GM12878 (cell line): ENCODE results near the gene ZBTB37. TPM values are rescaled to one million over a fixed set of nuclear protein-coding genes. Genes with fewer than 3 reads are reported as not detected.

Source experiments
- ATAC-seq: fragments of 200-7000 bp; cut with Tn5 transposase; 3 replicates; pipeline ENCODE4 v1.9.1; 2020; ENCODE audit warnings: mild to moderate bottlenecking, moderate library complexity
- BruUV-seq: library from RNA; stranded (reverse); fragments of 400-500 nt; replicated peaks from 2 replicates; lab custom pipeline; 2021; lab: Mats Ljungman, UMichigan
- CTCF ChIA-PET: fragments of 300-600 bp; sonication (Branson Sonifier 250); formaldehyde crosslinking; extraction: SDS; loops from one replicate; lab custom pipeline; 2021; ENCODE audit warnings: inconsistent platforms; lab: Yijun Ruan, JAX
- POLR2A ChIA-PET: fragments of 350-600 bp; formaldehyde crosslinking; extraction: SDS; loops from one replicate; lab custom pipeline; 2021; ENCODE audit warnings: inconsistent platforms; lab: Charles Lee
- RAD21 ChIA-PET: fragments of 300-600 bp; sonication (Branson Sonifier 250); formaldehyde crosslinking; loops from one replicate; lab custom pipeline; 2023; ENCODE audit warnings: antibody characterized with exemption; ENCODE audit not compliant: unreplicated experiment; lab: Charles Lee
- SMC1A ChIA-PET: fragments of 300-600 bp; sonication (Branson Sonifier 250); formaldehyde crosslinking; loops from one replicate; lab custom pipeline; 2023; ENCODE audit not compliant: unreplicated experiment, uncharacterized antibody; lab: Charles Lee
- DNase-seq: peaks from one replicate; pipeline ENCODE4 v3.0.0-alpha.2; 2011; ENCODE audit warnings: low read depth, low spot score
- FAIRE-seq: peaks from 3 replicates; lab custom pipeline; 2011; peaks lifted over from hg19 to GRCh38; lab: Jason Lieb, UNC
- H2AFZ ChIP-seq: 2 replicates; pipeline ENCODE4 v1.6.0; 2011; ENCODE audit warnings: low read depth, low read length, control low read depth; ENCODE audit not compliant: control insufficient read depth
- H3K27ac ChIP-seq: 2 replicates; pipeline ENCODE4 v1.5.1; 2011; ENCODE audit warnings: control low read depth; ENCODE audit not compliant: control insufficient read depth, insufficient read depth
- H3K27me3 ChIP-seq, 2 experiments: replicated peaks in 1 of 2; 2 replicates each; pipeline versions ENCODE4 v1.6.0 to v1.6.1; 2011; ENCODE audit warnings: low read length in 1 of 2; ENCODE audit not compliant: control insufficient read depth in 2 of 2, insufficient read depth in 2 of 2
- H3K36me3 ChIP-seq, 2 experiments: 2 replicates each; pipeline ENCODE4 v1.5.1; 2011; ENCODE audit warnings: low read length in 1 of 2; ENCODE audit not compliant: control insufficient read depth in 2 of 2, insufficient read depth in 2 of 2
- H3K4me1 ChIP-seq: 2 replicates; pipeline ENCODE4 v1.6.1; 2011; ENCODE audit warnings: mild to moderate bottlenecking, low read length, moderate library complexity, mixed read lengths; ENCODE audit not compliant: control insufficient read depth, insufficient read depth
- H3K4me2 ChIP-seq: 2 replicates; pipeline ENCODE4 v1.6.0; 2011; ENCODE audit warnings: control low read depth; ENCODE audit not compliant: control insufficient read depth, insufficient read depth
- H3K4me3 ChIP-seq: fragments of 200-600 bp; sonication (generic); 2 replicates; pipeline ENCODE4 v1.5.1; 2016
- H3K79me2 ChIP-seq: 2 replicates; pipeline ENCODE4 v1.6.0; 2011; ENCODE audit warnings: low read length; ENCODE audit not compliant: control insufficient read depth, insufficient read depth
- H3K9ac ChIP-seq: 2 replicates; pipeline ENCODE4 v1.8.0; 2011; ENCODE audit warnings: low read length, control low read depth, mixed read lengths; ENCODE audit not compliant: control insufficient read depth, insufficient read depth
- H3K9me3 ChIP-seq: replicated peaks from 3 replicates; pipeline ENCODE4 v1.5.1; 2011; ENCODE audit warnings: mild to moderate bottlenecking, low read length; ENCODE audit not compliant: control insufficient read depth, insufficient read depth
- H4K20me1 ChIP-seq: 2 replicates; pipeline ENCODE4 v1.6.0; 2011; ENCODE audit not compliant: control insufficient read depth, insufficient read depth
- ATF7 ChIP-seq: fragments of 450-650 bp; IDR thresholded peaks from 2 replicates; pipeline ENCODE4 v1.6.1; 2016; ENCODE audit warnings: low read depth, mild to moderate bottlenecking
- CBFB ChIP-seq: IDR thresholded peaks from 2 replicates; pipeline ENCODE4 v1.6.1; 2016; ENCODE audit warnings: antibody characterized with exemption, low read depth
- CEBPB ChIP-seq, 2 experiments: fragments of 150-350 bp in 1 of 2; IDR thresholded peaks; 2 replicates each; pipeline ENCODE4 v1.6.1; 2012 to 2014; ENCODE audit warnings: low read depth in 2 of 2, low read length in 2 of 2, borderline replicate concordance in 1 of 2, inconsistent platforms in 1 of 2
- CHD2 ChIP-seq: IDR thresholded peaks from 2 replicates; pipeline ENCODE4 v1.6.1; 2011; ENCODE audit warnings: low read depth, low read length, improper control_type of control experiment, borderline replicate concordance
- FOXM1 ChIP-seq: IDR thresholded peaks from 2 replicates; pipeline ENCODE4 v1.6.1; 2012; ENCODE audit warnings: low read depth, mild to moderate bottlenecking, inconsistent platforms, low read length, moderate library complexity
- NR2C2 ChIP-seq: IDR thresholded peaks from 2 replicates; pipeline ENCODE4 v1.6.1; 2011; ENCODE audit warnings: borderline replicate concordance, low read depth; ENCODE audit not compliant: control insufficient read depth, insufficient read length
- RB1 ChIP-seq: fragments of 450-650 bp; formaldehyde crosslinking; IDR thresholded peaks from 2 replicates; pipeline ENCODE4 v1.6.1; 2017; ENCODE audit warnings: mild to moderate bottlenecking, borderline replicate concordance
- SUZ12 ChIP-seq: fragments of 200-600 bp; sonication (generic); IDR thresholded peaks from one replicate; pipeline ENCODE4 v1.6.1; 2018; ENCODE audit warnings: antibody characterized with exemption, mild to moderate bottlenecking; ENCODE audit not compliant: unreplicated experiment
- TCF12 ChIP-seq: IDR thresholded peaks from 2 replicates; pipeline ENCODE4 v1.6.1; 2011; ENCODE audit warnings: low read depth, mild to moderate bottlenecking, low read length
- WGBS: methylation state at CpG from one replicate; pipeline ENCODE4 v1.1.6; 2016; ENCODE audit warnings: low lambda C conversion rate; ENCODE audit not compliant: insufficient replicate concordance, insufficient coverage; ENCODE audit errors: missing lambda C conversion rate; 5-methylcytosine and 5-hydroxymethylcytosine counted together
- in situ Hi-C: fragments of 300-500 bp; cut with MboI; formaldehyde crosslinking; loops from 9 replicates; pipeline ENCODE4 v1.14.3; 2018; ENCODE audit warnings: mixed read lengths
- intact Hi-C: fragments of 100-400 bp; cut with micrococcal nuclease; formaldehyde crosslinking; loops from one replicate; pipeline ENCODE4 v1.14.2; 2022; ENCODE audit not compliant: unreplicated experiment
- polyA plus RNA-seq, 11 experiments: library from polyadenylated mRNA; depleted of rRNA in 4 of 11; unstranded in 6 of 11; stranded (reverse) in 5 of 11; fragments of >200 nt; fragmentation: Nextera tagmentation in 4 of 11; fragmentation: Illumina TruSeq in 1 of 11; extraction: Ambion mirVana in 4 of 11; extraction: Trizol in 1 of 11; gene quantifications; 1 replicate in 1 of 11; 2 replicates in 10 of 11; pipeline versions ENCODE4 v1.2.1 to v1.2.3, GENCODE V29; 2011 to 2016; ENCODE audit warnings: inconsistent platforms in 2 of 11, missing spikeins in 2 of 11, low read depth in 1 of 11
- total RNA-seq, 4 experiments: library from RNA; depleted of rRNA in 3 of 4; stranded (reverse); fragments of >200 nt in 3 of 4; fragmentation: Illumina TruSeq in 1 of 4; extraction: Trizol in 1 of 4; gene quantifications; 2 replicates each; pipeline versions ENCODE4 v1.2.1 to v1.2.3, GENCODE V29; 2013 to 2021
- TF ChIP-seq, protein P1 (sequence below): fragments of 450-650 bp; IDR thresholded peaks from 2 replicates; pipeline ENCODE4 v1.6.1; 2018; ENCODE audit warnings: mild to moderate bottlenecking, low read depth, moderate library complexity; ENCODE audit not compliant: partially characterized antibody

The ZBTB37 gene
- total and polyA plus RNA-seq, 10 of the 15 experiments (the other 5 are each of a cell fraction or from before 2014, with no cell fraction given): 0.16 to 5.7 (median 1.9) TPM

DNA sequence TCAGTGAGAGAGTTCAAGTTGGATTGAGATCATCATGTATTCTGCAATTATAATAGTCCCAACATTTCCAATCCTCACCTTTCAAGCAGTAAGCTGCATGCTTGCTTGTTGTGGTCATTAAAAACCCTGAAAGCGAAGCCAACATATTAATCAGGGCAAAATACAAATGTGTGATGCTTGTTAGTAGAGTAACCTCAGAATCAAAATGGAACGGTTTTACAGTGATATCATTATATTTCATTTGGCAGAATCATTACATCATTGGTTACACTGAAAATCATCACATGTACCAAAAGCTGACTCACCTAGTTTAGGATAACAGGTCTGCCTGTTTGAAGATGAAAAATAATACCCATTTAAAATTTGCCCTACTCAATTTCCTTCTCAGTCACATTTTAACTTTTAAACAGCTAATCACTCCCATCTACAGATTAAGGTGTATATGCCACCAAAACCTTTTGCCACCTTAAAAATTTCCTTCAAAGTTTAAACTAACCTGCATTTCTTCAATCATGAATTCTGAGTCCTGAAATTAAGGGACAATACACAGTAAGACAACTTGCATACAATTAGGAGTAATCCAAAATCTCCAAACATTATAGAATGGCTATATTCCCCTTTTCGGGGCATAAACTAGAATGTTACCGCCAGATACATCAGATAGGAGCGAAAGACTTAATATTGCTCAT is 3.9 kb upstream of the ZBTB37 start:
- Histone ChIP-seq H4K20me1 (no peaks in the 10 kb centered on the region), H3K4me1 (peaks cover 4% of the 10 kb centered on the region; the same call in 1 of the 2 replicates), H3K4me3 (peak overlapping the region; percentile 81), H3K4me2 (peak overlapping the region; percentile 76), H3K27me3 (no peaks in the 10 kb centered on the region), H3K36me3 (peaks cover 4 to 31% of the 10 kb centered on the region in 2 experiments), H2AFZ (no peak overlapping the region), H3K9me3 (no peaks in the 10 kb centered on the region), H3K9ac (peak overlapping the region; percentile 73), H3K27ac (no peak overlapping the region; the same call in 1 of the 2 replicates), H3K79me2 (peaks cover 41% of the 10 kb centered on the region)
- peak; percentile 27 for FAIRE-seq
- intact Hi-C loops (loop anchor here (10.0 kb wide), 2 partner anchors 140 to 350 kb away; no protein-coding TSS in a partner anchor), in situ Hi-C loops (no loop called here)
- POLR2A ChIA-PET: interaction anchor here (0.7 to 1.7 kb wide), 4 partner anchors 13 to 44 kb away, joined by 3 to 6 read pairs (median 4); partner anchors contain the start of gene DARS2
- CTCF ChIA-PET: interaction anchor here (1.1 to 3.9 kb wide), 9 partner anchors 12 to 1122 kb away, joined by 3 to 15 read pairs (median 4); partner anchors contain the start of genes CENPL, DARS2 and KLHL20
- SMC1A ChIA-PET: interaction anchor here (0.9 to 1.2 kb wide), 5 partner anchors 9 to 155 kb away, joined by 3 to 6 read pairs (median 5); no protein-coding TSS in a partner anchor
- TF ChIP-seq FOXM1 (no peak; the same call in 1 of the 2 replicates), CHD2 (no peak), TCF12 (no peak), SUZ12 (no peak), RB1 (no peak), CEBPB (IDR thresholded peaks at IDR 0.05; ENCODE audit: borderline replicate concordance in 1 of 2, low read depth in 2 of 2, low read length in 2 of 2) (no peak), NR2C2 (no peak), ATF7 (peak; percentile 63), CBFB (0 out of 2 replicates have a peak, but pooled peaks have one; percentile 14)
- TF ChIP-seq, protein P1, sequence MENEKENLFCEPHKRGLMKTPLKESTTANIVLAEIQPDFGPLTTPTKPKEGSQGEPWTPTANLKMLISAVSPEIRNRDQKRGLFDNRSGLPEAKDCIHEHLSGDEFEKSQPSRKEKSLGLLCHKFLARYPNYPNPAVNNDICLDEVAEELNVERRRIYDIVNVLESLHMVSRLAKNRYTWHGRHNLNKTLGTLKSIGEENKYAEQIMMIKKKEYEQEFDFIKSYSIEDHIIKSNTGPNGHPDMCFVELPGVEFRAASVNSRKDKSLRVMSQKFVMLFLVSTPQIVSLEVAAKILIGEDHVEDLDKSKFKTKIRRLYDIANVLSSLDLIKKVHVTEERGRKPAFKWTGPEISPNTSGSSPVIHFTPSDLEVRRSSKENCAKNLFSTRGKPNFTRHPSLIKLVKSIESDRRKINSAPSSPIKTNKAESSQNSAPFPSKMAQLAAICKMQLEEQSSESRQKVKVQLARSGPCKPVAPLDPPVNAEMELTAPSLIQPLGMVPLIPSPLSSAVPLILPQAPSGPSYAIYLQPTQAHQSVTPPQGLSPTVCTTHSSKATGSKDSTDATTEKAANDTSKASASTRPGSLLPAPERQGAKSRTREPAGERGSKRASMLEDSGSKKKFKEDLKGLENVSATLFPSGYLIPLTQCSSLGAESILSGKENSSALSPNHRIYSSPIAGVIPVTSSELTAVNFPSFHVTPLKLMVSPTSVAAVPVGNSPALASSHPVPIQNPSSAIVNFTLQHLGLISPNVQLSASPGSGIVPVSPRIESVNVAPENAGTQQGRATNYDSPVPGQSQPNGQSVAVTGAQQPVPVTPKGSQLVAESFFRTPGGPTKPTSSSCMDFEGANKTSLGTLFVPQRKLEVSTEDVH: no peak
- no peak for DNase-seq
- RAD21 ChIA-PET: interaction anchor here (1.3 kb wide), 1 partner anchor 434 kb away, joined by 3 read pairs; no protein-coding TSS in a partner anchor
- 8% methylated on average over 5 of the region's 5 CpGs for WGBS
- no TSS peak for BruUV-seq
- no peak for ATAC-seq
